ENCODE results near the gene TTC12. TPM values are rescaled to one million over a fixed set of nuclear protein-coding genes. Genes with fewer than 3 reads are reported as not detected.

TTC12 gene
- total RNA-seq, 1 experiment from 2014 or later, result 19.4 TPM

- CTCF ChIA-PET, result interaction anchor here (1.2 to 4.0 kb wide), 2 partner anchors 85 to 699 kb away, joined by 3 to 63 read pairs; no protein-coding TSS in a partner anchor
- no peak for TF ChIP-seq CTCF (IDR thresholded peaks at IDR 0.05; ENCODE audit: insufficient read depth in 1 of 2, low read depth in 1 of 2, low read length in 1 of 2, severe bottlenecking in 1 of 2, unreplicated experiment in 1 of 2)
- H3K27ac Mint-ChIP-seq (ENCODE audit: unreplicated experiment), result no peak overlapping the region
- H3K27me3 Mint-ChIP-seq (ENCODE audit: insufficient read depth, unreplicated experiment), result no peaks in the 10 kb centered on the region
- Histone ChIP-seq H3K36me3 (ENCODE audit: control insufficient read depth, insufficient read depth, low read length) (no peaks in the 10 kb centered on the region), H3K4me3 (ENCODE audit: low read depth, low read length) (no peak overlapping the region), H3K9me3 (no peaks in the 10 kb centered on the region), H3K4me1 (peaks cover 15% of the 10 kb centered on the region), H3K27me3 (replicated peaks; ENCODE audit: control insufficient read depth, insufficient read depth, low read length) (no peaks in the 10 kb centered on the region)
- no peaks in the 10 kb centered on the region for H3K9me3 Mint-ChIP-seq (ENCODE audit: unreplicated experiment)
- no TSS peak for BruUV-seq (replicated peaks)
- H3K4me3 Mint-ChIP-seq (ENCODE audit: unreplicated experiment), result no peak overlapping the region
- H3K4me1 Mint-ChIP-seq (ENCODE audit: low read depth, unreplicated experiment), result peaks cover 14% of the 10 kb centered on the region
- H3K36me3 Mint-ChIP-seq (ENCODE audit: insufficient read depth, unreplicated experiment), result no peaks in the 10 kb centered on the region
- POLR2A ChIA-PET, result interaction anchor here (0.6 kb wide), 1 partner anchor 1362 kb away, joined by 3 read pairs; no protein-coding TSS in a partner anchor
- peak; percentile 70 to 83 for DNase-seq
- intact Hi-C loops (cut with micrococcal nuclease; ENCODE audit: unreplicated experiment), result loop anchor here (2.0 to 10.0 kb wide), 5 partner anchors 121 to 1071 kb away; no protein-coding TSS in a partner anchor
Measured at GRCh38 chr11:113288286-113288863, 26.0 kb upstream of the TTC12 start.

- Mint-ChIP-seq H3K27ac (ENCODE audit: unreplicated experiment) (no peak overlapping the region), H3K27me3 (ENCODE audit: insufficient read depth, unreplicated experiment) (peaks cover 2% of the 10 kb centered on the region), H3K4me1 (ENCODE audit: low read depth, unreplicated experiment) (peaks cover 26% of the 10 kb centered on the region), H3K9me3 (ENCODE audit: unreplicated experiment) (no peaks in the 10 kb centered on the region), H3K36me3 (ENCODE audit: insufficient read depth, unreplicated experiment) (no peaks in the 10 kb centered on the region), H3K4me3 (ENCODE audit: unreplicated experiment) (no peak overlapping the region)
- peak; percentile 70 to 82 for DNase-seq
- Histone ChIP-seq H3K27me3 (replicated peaks; ENCODE audit: control insufficient read depth, insufficient read depth, low read length) (no peaks in the 10 kb centered on the region), H3K36me3 (ENCODE audit: control insufficient read depth, insufficient read depth, low read length) (no peaks in the 10 kb centered on the region), H3K4me3 (ENCODE audit: low read depth, low read length) (no peak overlapping the region), H3K9me3 (no peaks in the 10 kb centered on the region), H3K4me1 (peaks cover 15% of the 10 kb centered on the region)
- TF ChIP-seq CTCF (IDR thresholded peaks at IDR 0.05; ENCODE audit: insufficient read depth in 1 of 2, low read depth in 1 of 2, low read length in 1 of 2, severe bottlenecking in 1 of 2, unreplicated experiment in 1 of 2), result peak; percentile 95 to 99
- CTCF ChIA-PET, result interaction anchor here (0.6 to 4.0 kb wide), 27 partner anchors 10 to 1009 kb away, joined by 3 to 63 read pairs (median 3); partner anchors contain the start of gene TTC12
- no TSS peak for BruUV-seq (replicated peaks)
- intact Hi-C loops (cut with micrococcal nuclease; ENCODE audit: unreplicated experiment), result loop anchor here (1.0 to 10.0 kb wide), 7 partner anchors 122 to 1072 kb away; no protein-coding TSS in a partner anchor
- POLR2A ChIA-PET, result no interaction called here
Measured at GRCh38 chr11:113289431-113290187, 24.8 kb upstream of the TTC12 start.

GRCh38 chr11:113293936-113294335, 20.4 kb upstream of the TTC12 start:
- no peak overlapping the region for H3K27ac Mint-ChIP-seq (ENCODE audit: unreplicated experiment)
- Histone ChIP-seq H3K36me3 (ENCODE audit: control insufficient read depth, insufficient read depth, low read length) (no peaks in the 10 kb centered on the region), H3K27me3 (replicated peaks; ENCODE audit: control insufficient read depth, insufficient read depth, low read length) (no peaks in the 10 kb centered on the region), H3K4me3 (ENCODE audit: low read depth, low read length) (no peak overlapping the region), H3K9me3 (peaks cover 4% of the 10 kb centered on the region; the same call in 1 of the 2 replicates), H3K4me1 (peaks cover 21% of the 10 kb centered on the region)
- H3K4me1 Mint-ChIP-seq (ENCODE audit: low read depth, unreplicated experiment), result peaks cover 18% of the 10 kb centered on the region
- BruUV-seq (replicated peaks), result no TSS peak
- ChIA-PET CTCF (no interaction called here), POLR2A (no interaction called here)
- H3K4me3 Mint-ChIP-seq (ENCODE audit: unreplicated experiment), result no peak overlapping the region
- DNase-seq, result no peak
- intact Hi-C loops (cut with micrococcal nuclease; ENCODE audit: unreplicated experiment), result no loop called here
- H3K36me3 Mint-ChIP-seq (ENCODE audit: insufficient read depth, unreplicated experiment), result no peaks in the 10 kb centered on the region
- no peaks in the 10 kb centered on the region for H3K9me3 Mint-ChIP-seq (ENCODE audit: unreplicated experiment)
- H3K27me3 Mint-ChIP-seq (ENCODE audit: insufficient read depth, unreplicated experiment), result peaks cover 2% of the 10 kb centered on the region
- no peak for TF ChIP-seq CTCF (IDR thresholded peaks at IDR 0.05; ENCODE audit: insufficient read depth in 1 of 2, low read depth in 1 of 2, low read length in 1 of 2, severe bottlenecking in 1 of 2, unreplicated experiment in 1 of 2)
